Measurements from ENCODE around the gene GEMIN2.
A peak's percentile ranks its signal among the peaks of the same experiment; 100 is the strongest.
"Not testable (repeated sequence)": the region's sequence is repeated elsewhere in the genome, so short reads cannot be mapped to it uniquely, and the experiment has no call there.

Gene GEMIN2

DNA sequence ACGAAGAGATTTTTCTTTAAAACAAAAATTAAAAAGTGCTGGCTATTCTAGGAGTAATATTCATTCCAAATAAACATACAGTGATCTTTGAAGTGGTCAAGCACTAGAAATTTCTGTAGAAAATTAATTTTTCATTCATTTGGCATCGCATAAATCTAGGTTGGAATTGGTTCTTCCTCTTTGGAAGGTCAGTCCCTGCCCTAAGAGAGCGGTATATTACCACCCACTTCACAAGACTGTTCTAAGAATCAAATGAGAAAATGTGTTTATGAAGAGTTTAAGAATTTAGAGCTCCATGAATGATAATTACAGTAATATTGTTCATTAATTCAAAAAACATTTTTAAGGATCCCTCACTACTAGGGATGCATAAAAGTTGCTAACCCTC lies 444 bp upstream of the GEMIN2 start:
- DNase-seq, result no peak

GRCh38 chr14:39122330-39123138 lies 8.4 kb downstream of the GEMIN2 start:
- no peak for DNase-seq

GRCh38 chr14:39137835-39138234 lies 23.7 kb downstream of the GEMIN2 start:
- DNase-seq, result not testable (repeated sequence)

DNA sequence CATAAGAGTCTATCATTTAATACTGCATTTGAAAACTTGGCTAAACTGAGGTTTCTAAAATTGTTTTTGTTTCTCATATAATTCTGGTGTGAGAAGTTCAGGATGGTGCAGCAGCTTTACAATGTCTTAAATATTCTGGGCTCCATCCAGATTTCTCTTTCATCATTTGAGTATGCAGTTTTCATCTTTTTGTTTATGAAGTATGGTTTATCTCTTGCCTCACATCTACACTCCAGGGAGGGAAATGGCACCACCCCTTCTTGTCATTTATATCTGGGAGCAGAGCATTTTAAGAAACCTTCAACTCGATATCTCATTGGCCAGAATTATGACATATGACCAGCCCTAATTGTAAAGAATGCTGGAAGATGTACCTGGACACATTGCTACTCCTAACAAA lies 24.3 kb downstream of the GEMIN2 start:
- DNase-seq, result no peak

DNA sequence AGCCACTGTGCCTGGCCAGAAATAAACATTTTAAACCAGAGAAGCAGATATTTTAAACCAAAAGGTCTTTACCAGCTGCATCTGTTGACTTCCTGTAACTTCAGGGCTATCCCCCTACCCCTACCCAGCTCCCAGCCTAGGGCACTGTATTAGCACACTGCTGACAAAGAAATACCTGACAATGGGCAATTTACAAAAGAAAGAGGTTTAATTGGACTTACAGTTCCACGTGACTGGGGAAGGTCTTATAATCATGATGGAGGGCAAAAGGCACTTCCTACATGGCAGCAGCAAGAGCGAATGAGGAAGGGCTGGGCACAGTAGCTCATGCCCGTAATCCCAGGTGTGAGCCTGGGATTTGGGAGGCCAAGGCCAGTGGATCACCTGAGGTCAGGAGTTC lies 26.0 kb downstream of the GEMIN2 start:
- no peak for DNase-seq

DNA sequence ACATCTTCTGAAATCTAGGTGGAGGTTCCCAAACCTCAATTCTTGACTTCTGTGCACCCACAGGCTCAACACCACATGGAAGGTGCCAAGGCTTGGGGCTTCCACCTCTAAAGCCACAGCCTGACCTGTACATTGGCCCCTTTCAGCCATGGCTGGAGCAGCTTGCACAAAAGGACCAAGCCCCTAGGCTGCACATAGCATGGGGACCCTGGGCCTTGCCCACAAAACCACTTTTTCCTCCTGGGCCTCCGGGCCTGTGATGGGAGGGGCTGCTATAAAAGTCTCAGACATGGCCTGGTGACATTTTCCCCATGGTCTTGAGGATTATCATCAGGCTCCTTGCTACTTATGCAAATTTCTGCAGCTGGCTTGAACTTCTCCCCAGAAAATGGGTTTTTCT lies 27.5 kb downstream of the GEMIN2 start:
- not testable (repeated sequence) for DNase-seq

- not testable (repeated sequence) for DNase-seq
Measured at GRCh38 chr14:39143226-39143625, 29.1 kb downstream of the GEMIN2 start.

DNA sequence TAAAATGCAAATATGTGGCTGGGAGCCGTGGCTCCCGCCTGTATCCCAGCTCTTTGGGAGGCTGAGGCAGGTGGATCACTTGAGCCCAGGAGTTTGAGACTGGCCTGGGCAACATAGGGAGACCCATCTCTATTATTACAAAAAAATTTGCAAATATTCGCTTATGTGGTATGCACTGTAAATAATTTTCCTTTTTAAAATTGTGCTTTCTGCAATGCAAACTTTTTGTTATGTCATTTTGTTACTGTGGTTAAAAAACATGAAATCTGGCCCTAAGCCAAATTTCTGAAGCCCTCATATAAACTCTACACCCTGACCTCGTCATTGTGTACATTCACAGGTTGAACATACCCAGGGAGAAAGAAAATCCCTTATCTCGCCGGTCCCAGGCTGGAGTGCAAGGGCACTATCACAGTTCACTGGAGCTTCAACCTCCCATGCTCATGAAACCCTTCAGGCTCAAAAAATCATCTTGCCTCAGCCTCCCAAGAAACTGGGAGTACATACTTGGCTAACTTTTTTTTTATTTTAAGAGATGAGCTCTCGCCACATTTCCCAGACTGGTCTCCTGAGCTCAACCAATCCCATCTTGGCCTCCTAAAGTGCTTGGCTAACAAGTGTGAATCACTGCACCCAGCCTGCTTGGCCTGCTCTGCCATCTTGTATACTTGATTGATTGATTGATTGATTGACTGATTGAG lies 31.3 kb downstream of the GEMIN2 start:
- DNase-seq, result no peak

- DNase-seq, result no peak
Measured at GRCh38 chr14:39154594-39155189, 40.6 kb downstream of the GEMIN2 start.

DNA sequence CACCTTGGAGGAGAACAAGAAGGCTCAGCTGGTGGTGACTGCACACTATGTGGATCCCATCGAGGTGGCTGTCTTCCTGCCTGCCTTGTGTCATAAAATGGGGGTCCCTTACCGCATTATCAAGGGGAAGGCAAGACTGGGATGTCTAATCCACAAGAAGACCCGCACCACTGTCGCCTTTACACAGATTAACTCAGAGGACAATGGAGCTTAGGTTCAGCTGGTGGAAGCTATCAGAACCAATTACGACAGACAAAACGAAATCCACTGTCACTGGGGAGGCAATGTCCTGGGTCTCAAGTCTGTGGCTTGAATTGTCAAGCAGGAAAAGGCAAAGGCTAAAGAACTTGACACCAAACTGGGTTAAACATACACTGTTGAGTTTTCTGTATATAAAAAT lies 43.4 kb downstream of the GEMIN2 start:
- DNase-seq, result no peak

DNA sequence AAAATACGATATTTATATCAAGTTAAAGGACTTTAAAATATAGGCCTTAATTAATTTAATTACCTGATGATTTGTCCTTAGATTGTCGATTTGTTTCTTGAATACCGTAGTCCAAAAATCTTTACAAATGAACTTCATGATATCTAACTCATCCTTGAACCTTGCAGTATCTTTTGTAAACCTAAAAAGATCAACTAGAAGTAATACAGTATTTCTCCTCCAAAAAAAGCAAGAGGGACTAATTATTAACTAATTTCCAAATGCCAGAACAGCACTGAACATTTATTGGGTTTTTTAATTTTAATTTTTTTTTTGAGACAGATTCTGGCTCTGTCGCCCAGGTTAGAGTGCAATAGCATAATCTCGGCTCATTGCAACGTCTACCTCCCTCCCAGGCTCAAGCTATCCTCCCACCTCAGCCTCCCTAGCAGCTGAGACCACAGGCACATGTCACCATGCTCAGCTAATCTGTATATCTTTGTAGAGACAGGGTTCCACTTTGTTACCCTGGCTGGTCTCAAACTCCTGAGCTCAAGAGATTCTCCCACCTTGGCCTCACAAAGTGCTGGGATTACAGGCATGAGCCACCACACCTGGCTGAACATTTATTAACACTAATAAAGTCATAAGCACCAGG lies 44.2 kb downstream of the GEMIN2 start:
- DNase-seq, result no peak

GRCh38 chr14:39160494-39160893 lies 46.4 kb downstream of the GEMIN2 start:
- DNase-seq, result no peak

DNA sequence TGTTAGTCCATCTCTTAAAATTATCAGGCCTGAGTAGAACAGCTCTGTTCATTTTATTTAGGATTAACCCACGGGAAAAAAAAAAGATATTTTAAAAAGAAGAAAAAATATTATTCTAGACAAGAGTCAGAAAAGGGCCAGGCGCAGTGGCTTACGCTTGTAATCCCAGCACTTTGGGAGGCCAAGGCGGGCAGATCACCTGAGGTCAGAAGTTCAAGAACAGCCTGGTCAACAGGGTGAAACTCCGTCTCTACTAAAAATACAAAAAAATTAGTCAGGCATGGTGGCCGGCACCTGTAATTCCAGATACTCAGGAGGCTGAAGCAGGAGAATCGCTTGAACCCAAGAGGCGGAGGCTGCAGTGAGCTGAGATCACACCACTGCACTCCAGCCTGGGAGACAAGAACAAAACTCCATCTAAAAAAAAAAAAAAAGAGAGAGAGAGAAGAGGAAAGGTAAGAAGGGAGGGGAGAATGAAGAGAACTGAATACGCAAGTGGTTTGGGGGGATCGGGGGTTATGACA lies 53.7 kb downstream of the GEMIN2 start:
- DNase-seq, result not testable (repeated sequence)

GRCh38 chr14:39168591-39168990 lies 54.5 kb downstream of the GEMIN2 start:
- no peak for DNase-seq

DNA sequence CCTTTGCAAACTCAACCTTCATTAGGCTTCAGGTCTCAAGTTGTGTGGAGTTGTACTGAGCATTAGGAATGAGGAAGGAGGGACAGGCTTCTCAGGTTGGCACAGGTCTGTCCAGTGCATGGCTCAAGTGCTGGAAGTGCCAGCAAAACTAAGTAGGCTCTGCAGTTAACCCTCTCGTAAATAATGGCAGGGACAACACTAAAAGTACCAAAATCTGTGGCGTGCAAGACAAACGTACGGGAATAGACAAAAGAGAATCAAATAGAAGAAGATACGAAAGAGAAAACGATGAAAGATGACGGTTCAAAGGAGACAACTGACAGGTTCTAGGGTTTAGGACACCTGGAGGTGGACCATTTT lies 55.4 kb downstream of the GEMIN2 start:
- no peak for DNase-seq

DNA sequence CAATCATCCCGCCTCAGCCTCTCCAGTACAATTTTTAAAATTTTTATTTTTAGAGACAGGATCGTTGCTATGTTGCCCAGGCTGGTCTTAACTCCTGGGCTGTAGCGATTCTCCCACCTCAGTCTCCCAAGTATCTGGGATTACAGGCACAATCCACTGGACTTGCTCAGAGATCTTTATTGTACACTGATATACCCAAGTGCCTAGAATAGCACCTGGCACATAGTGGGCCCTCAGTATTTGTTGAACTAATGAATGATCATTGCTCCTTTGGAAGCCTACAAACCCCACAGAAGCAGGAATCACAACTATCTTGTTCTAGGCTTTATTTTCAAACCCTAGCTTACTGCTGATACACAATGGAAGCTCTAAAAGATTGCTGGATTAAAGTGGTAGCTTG lies 59.1 kb downstream of the GEMIN2 start:
- DNase-seq, result no peak

- peak; percentile 95 to 98 for DNase-seq
Measured at GRCh38 chr14:39174560-39175444, 60.7 kb downstream of the GEMIN2 start, which contains the start of gene PNN. TSS of gene PNN (plus strand) at chr14:39175254. CDS start at chr14:39175280, 26 bp downstream.

GRCh38 chr14:39175445-39176262 lies 61.5 kb downstream of the GEMIN2 start:
- peak in 1 of 2 experiments; percentile 54 for DNase-seq

GRCh38 chr14:39176263-39177167 lies 62.4 kb downstream of the GEMIN2 start:
- DNase-seq, result no peak

GRCh38 chr14:39177168-39177545 lies 63.0 kb downstream of the GEMIN2 start:
- no peak for DNase-seq
